22Rv1 (cell line): ENCODE measurements around the gene ZNF629.

Experiments used
- CTCF ChIP-seq: fragments of 450-650 bp; IDR thresholded peaks from 2 replicates; pipeline ENCODE4 v1.5.1; 2017; ENCODE audit warnings: mild to moderate bottlenecking
- ZFX ChIP-seq: fragments of 450-650 bp; IDR thresholded peaks from 2 replicates; pipeline ENCODE4 v1.6.1; 2017; ENCODE audit warnings: antibody characterized with exemption, borderline replicate concordance

DNA sequence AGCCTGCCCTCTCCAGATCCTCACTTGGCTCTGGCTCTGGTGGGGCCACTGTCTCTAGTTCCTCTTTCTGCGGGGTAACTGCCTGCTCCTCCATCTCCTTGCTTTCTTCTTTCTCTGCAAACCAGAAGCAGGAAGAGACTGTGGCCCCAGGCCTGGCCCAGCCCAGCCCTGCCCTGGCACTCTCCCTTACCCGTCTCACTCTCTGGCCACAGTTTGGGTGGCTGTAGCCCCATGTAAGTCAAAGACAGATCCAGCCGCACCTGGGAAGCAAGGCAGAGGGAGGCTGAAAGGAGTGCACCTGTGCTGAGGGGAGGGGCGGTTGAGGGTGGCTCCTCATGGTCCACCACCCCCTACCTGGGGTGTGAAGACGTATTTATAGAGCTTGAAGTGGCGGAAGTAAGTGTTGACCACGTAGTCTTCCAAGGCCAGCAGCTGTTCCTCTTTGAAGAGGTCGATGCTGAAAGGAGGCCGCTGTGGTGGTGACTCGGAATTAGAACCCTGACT, 28.0 kb downstream of the ZNF629 start:
- TF ChIP-seq CTCF (no peak), ZFX (no peak)
